Thyroid gland (tissue), 4 donors: ENCODE data around the gene ZNF154.
"Not testable (repeated sequence)": the region's sequence is repeated elsewhere in the genome, so short reads cannot be mapped to it uniquely, and the experiment has no call there.

Experiments
- POLR2A ChIP-seq, 2 donors: fragments of 450-650 bp; IDR thresholded peaks; one replicate each; pipeline ENCODE4 v1.6.1; 2017; ENCODE audit warnings: antibody characterized with exemption in 2 of 2, mild to moderate bottlenecking in 2 of 2, moderate library complexity in 1 of 2
- TF ChIP-seq, protein P1 (sequence below), 6 experiments: fragments of 200-600 bp in 3 of 6; fragments of 450-650 bp in 3 of 6; sonication (generic) in 3 of 6; IDR thresholded peaks; one replicate each; pipeline ENCODE4 v1.5.1; 2016 to 2019; ENCODE audit warnings: antibody characterized with exemption in 6 of 6, mild to moderate bottlenecking in 2 of 6, inconsistent platforms in 1 of 6, moderate library complexity in 1 of 6

DNA sequence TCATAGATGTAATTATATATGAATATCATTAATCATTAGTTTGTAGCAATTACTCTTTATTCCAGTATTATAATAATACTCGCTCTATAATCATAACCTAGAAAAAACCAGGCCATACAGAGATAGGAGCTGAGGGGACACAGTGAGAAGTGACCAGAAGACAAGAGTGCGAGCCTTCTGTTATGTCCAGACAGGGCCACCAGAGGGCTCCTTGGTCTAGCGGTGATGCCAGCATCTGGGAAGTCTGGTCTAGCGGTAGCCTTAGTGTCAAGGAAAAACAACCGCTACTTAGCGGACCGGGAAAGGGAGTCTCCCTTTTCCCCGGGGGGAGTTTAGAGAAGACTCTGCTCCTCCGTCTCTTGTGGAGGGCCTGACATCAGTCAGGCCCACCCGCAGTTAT, 29.3 kb upstream of the ZNF154 start:
- TF ChIP-seq, protein P1, sequence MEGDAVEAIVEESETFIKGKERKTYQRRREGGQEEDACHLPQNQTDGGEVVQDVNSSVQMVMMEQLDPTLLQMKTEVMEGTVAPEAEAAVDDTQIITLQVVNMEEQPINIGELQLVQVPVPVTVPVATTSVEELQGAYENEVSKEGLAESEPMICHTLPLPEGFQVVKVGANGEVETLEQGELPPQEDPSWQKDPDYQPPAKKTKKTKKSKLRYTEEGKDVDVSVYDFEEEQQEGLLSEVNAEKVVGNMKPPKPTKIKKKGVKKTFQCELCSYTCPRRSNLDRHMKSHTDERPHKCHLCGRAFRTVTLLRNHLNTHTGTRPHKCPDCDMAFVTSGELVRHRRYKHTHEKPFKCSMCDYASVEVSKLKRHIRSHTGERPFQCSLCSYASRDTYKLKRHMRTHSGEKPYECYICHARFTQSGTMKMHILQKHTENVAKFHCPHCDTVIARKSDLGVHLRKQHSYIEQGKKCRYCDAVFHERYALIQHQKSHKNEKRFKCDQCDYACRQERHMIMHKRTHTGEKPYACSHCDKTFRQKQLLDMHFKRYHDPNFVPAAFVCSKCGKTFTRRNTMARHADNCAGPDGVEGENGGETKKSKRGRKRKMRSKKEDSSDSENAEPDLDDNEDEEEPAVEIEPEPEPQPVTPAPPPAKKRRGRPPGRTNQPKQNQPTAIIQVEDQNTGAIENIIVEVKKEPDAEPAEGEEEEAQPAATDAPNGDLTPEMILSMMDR (IDR thresholded peaks at IDR 0.05) = peak; percentile 24 to 80 (median 68)
- TF ChIP-seq POLR2A (IDR thresholded peaks at IDR 0.05) = not testable (repeated sequence)
